Naive B cell (primary cell): ENCODE data around the gene NOL4L. TPM values are rescaled to one million over a fixed set of nuclear protein-coding genes. Genes with fewer than 3 reads are reported as not detected.
"Not testable (repeated sequence)": the region's sequence is repeated elsewhere in the genome, so short reads cannot be mapped to it uniquely, and the experiment has no call there.

Source experiments
- ATAC-seq, 2 donors: fragments of 150-1000 bp; cut with Tn5 transposase; 2 replicates each; pipeline ENCODE4 v1.10.0; 2021; ENCODE audit warnings: low read depth in 2 of 2, mild to moderate bottlenecking in 2 of 2, moderate library complexity in 2 of 2
- DNase-seq: peaks from one replicate; pipeline ENCODE4 v3.0.0; 2022
- H3K27ac Mint-ChIP-seq, 6 donors: one replicate each; pipeline ENCODE4 v1.8.0; 2020 to 2022; ENCODE audit warnings: mild to moderate bottlenecking in 6 of 6, mixed read lengths in 6 of 6, moderate library complexity in 5 of 6, inconsistent platforms in 2 of 6
- H3K27me3 Mint-ChIP-seq, 3 donors: one replicate each; pipeline ENCODE4 v1.8.0; 2021 to 2022; ENCODE audit warnings: mixed read lengths in 3 of 3, mild to moderate bottlenecking in 1 of 3
- H3K36me3 Mint-ChIP-seq, 2 donors: one replicate each; pipeline ENCODE4 v1.8.0; 2020 to 2022; ENCODE audit warnings: mixed read lengths in 2 of 2, inconsistent platforms in 1 of 2, mild to moderate bottlenecking in 1 of 2
- H3K4me1 Mint-ChIP-seq, 3 donors: one replicate each; pipeline ENCODE4 v1.8.0; 2020 to 2022; ENCODE audit warnings: mixed read lengths in 3 of 3, inconsistent platforms in 1 of 3, mild to moderate bottlenecking in 1 of 3, moderate library complexity in 1 of 3
- H3K4me3 Mint-ChIP-seq, 8 donors: one replicate each; pipeline ENCODE4 v1.8.0; 2020 to 2022; ENCODE audit warnings: mild to moderate bottlenecking in 8 of 8, mixed read lengths in 8 of 8, moderate library complexity in 8 of 8, inconsistent platforms in 2 of 8
- H3K9me3 Mint-ChIP-seq, 7 donors: one replicate each; pipeline ENCODE4 v1.8.0; 2020 to 2022; ENCODE audit warnings: mixed read lengths in 7 of 7, mild to moderate bottlenecking in 5 of 7, inconsistent platforms in 2 of 7, moderate library complexity in 1 of 7
- polyA plus RNA-seq, 6 donors: library from polyadenylated mRNA; unstranded; fragments of 300-500 nt; fragmentation: Illumina TruSeq; gene quantifications; one replicate each; pipeline ENCODE4 v1.2.3, GENCODE V29; 2021; ENCODE audit warnings: low read depth in 6 of 6

The NOL4L gene
- polyA plus RNA-seq, 6 donors from 2014 or later = 1.3 to 4.2 (median 1.5) TPM; not detected in 1

DNA sequence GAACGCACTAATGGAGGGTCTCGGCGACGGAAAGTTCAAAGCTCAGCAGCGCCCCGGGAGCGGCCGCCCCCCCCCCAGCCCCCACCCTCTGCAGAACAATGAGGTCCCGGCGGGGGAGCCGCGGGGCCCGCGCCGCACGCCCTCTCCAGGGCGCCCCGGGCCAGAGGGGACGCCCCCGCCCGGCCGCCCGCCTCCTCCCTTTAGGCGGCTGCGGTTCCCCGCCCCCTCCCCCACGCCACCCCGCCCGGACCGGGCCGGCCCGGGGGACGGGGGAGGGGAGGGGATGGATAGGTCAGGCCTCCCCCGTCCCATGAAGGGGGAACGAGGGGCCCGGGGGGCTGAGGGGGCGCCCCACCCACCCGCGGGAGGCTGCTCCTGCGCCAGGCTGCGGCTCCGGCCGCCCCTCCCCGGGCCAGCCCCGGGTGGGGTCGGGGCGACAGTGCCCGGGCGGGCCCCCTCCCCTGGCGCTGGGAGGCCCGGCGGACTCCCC is 1.5 kb downstream of the NOL4L start:
- no peak overlapping the region for H3K27ac Mint-ChIP-seq
- H3K9me3 Mint-ChIP-seq = no peaks in the 10 kb centered on the region
- H3K4me3 Mint-ChIP-seq = peak overlapping the region in 1 of 8 donors; percentile 71
- H3K36me3 Mint-ChIP-seq = peaks cover 0 to 7% of the 10 kb centered on the region in 2 donors
- H3K27me3 Mint-ChIP-seq = peaks cover 10 to 17% (median 11%) of the 10 kb centered on the region in 3 donors
- ATAC-seq = peak; percentile 20 to 22
- DNase-seq = no peak
- H3K4me1 Mint-ChIP-seq = peaks cover 30 to 34% (median 34%) of the 10 kb centered on the region in 3 donors

DNA sequence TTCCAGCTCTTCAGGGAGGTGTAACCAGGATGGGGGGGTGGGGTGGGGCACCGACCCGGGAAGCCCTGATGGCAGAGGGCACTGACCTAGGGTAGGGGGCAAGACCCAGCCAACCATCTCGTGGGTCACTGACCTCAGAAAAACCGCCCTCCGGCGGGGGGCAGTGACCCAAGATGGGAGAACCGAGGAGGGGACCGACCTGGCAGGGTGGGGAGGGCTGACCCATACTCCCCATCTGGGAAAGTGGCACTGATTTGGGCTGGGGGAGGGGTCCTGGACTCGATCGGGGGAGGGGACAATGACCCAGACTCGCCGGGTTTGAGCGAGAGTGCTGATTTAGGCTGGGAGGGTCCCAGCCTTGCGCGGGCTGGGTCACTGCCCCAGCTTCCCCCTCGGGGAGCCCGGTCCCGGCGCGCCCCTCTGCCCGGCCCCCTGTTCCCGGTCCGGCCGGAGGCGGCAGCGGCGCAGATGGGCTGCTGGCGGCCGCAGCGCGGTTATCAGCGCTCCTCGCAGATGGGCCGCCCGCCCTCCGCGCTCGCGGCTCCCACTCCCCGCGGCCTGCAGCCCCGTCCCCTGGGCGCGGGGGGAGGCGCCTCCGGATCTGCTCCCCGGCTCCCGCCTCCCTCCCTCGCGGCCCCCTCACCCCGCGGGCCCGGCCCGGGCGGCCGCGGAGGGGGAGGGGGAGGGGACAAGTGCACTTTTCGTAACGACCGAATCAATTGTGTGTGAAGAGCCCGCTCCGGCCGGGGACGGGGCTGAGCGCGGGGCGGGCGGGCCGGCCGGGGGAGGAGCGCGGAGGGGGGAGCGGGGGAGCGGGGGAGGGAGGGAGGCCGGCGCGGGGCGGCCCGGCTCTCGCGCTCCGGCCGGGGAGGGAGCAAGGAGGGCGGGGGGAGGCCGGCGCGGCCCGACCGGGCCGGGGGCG is 2.2 kb downstream of the NOL4L start:
- Mint-ChIP-seq H3K4me3 (peak overlapping the region in 6 of 8 donors; percentile 15 to 80 (median 40)), H3K36me3 (peaks cover 0 to 7% of the 10 kb centered on the region in 2 donors), H3K27me3 (peaks cover 10 to 16% (median 11%) of the 10 kb centered on the region in 3 donors), H3K9me3 (no peaks in the 10 kb centered on the region), H3K27ac (peak overlapping the region in 1 of 6 donors; percentile 53), H3K4me1 (peaks cover 30 to 34% (median 34%) of the 10 kb centered on the region in 3 donors)
- DNase-seq (peak; percentile 8), ATAC-seq (peak in 1 of 2 donors; percentile 3)

DNA sequence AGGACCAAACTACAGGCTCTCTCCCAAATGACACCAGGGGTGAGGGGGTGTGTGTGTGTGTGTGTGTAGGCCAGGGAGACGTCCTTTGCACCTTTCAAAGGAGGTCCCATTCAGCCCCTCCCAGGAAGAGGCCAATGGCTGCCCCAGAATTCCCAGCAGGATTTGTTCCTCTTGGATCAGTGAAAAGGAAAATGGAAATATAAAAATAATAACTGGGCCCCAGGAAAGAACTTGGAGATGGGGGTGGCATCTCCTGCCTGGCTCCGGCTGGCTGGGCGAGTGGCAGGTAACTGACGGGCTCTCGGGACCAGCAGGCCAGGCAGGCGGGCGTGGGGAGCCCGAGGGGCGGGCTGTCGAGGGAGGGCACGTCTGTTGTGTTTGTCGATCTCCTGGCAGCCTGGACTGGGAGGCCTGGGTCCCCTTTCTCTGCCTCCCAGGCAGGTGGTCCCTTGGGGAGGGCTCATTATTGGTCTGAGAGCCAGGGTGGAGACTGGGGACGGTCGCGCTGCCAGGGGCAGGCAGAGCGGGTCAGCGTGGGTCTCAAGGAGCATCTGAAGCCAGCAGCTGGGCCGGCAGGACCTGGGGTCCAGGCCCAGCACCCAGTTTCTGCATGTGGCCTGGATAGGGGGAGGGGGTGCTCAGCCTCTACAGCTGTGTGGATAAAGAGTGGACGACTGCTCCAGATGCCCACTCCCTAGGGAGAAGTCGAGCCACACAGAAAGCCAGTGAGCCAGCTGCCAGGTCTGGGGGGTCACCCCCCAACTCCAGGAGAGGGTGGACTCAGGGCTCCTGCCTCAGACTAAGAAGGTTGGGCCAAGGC is 3.1 kb downstream of the NOL4L start:
- H3K36me3 Mint-ChIP-seq = peaks cover 0 to 7% of the 10 kb centered on the region in 2 donors
- no peak for ATAC-seq
- peak overlapping the region in 3 of 6 donors; percentile 12 to 73 (median 53) for H3K27ac Mint-ChIP-seq
- H3K4me3 Mint-ChIP-seq = peak overlapping the region; percentile 61 to 92 (median 80)
- H3K4me1 Mint-ChIP-seq = peaks cover 27 to 31% (median 30%) of the 10 kb centered on the region in 3 donors
- H3K9me3 Mint-ChIP-seq = no peaks in the 10 kb centered on the region
- H3K27me3 Mint-ChIP-seq = peaks cover 10 to 11% (median 11%) of the 10 kb centered on the region in 3 donors
- no peak for DNase-seq

DNA sequence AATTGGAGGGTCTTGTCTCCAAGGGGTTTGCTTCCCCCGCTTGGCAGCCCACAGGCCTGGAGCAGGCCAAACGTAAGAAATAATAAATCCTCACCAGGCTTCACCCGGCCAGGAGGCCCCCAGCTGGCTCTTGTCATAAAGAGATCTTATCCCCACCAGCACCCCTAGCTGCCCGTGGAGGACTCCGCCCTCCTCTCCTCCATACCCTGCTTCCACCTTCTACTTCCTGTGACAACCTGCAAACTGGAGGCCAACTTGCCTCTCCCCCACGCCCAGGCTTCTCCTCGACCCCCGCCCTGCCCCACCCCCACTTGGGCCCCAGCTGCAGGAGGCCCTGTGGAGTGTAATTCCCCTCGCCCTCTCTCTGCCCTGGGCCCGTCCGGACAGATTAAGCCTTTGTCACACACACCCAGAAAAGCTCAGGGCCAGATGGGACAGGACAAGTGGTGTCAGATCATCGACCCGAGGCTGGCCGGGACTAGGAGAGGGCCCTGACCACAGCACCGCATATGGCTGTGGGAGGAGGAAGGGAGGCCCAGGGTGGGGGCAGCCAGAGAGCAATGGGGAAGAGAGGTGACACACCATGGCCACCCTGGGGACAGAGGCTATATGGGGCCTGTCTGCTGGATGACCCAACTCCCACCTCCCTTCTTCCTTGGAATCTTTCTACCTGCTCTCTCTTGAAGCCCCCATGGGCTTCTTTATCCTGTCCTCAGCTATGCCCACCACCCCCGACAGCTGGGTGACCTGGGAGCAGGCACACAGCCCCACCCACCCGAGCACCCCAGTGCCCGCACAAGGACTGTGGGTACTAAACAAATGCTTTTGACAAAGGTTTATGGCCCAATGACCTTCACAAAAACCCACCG is 3.9 kb downstream of the NOL4L start:
- no peaks in the 10 kb centered on the region for H3K9me3 Mint-ChIP-seq
- ATAC-seq = no peak
- H3K4me1 Mint-ChIP-seq = peaks cover 18 to 24% (median 23%) of the 10 kb centered on the region in 3 donors
- H3K36me3 Mint-ChIP-seq = peaks cover 0 to 7% of the 10 kb centered on the region in 2 donors
- H3K4me3 Mint-ChIP-seq = peak overlapping the region; percentile 66 to 92 (median 80)
- H3K27ac Mint-ChIP-seq = peak overlapping the region in 4 of 6 donors; percentile 30 to 84 (median 63)
- no peak for DNase-seq
- H3K27me3 Mint-ChIP-seq = peaks cover 4 to 8% (median 8%) of the 10 kb centered on the region in 3 donors

DNA sequence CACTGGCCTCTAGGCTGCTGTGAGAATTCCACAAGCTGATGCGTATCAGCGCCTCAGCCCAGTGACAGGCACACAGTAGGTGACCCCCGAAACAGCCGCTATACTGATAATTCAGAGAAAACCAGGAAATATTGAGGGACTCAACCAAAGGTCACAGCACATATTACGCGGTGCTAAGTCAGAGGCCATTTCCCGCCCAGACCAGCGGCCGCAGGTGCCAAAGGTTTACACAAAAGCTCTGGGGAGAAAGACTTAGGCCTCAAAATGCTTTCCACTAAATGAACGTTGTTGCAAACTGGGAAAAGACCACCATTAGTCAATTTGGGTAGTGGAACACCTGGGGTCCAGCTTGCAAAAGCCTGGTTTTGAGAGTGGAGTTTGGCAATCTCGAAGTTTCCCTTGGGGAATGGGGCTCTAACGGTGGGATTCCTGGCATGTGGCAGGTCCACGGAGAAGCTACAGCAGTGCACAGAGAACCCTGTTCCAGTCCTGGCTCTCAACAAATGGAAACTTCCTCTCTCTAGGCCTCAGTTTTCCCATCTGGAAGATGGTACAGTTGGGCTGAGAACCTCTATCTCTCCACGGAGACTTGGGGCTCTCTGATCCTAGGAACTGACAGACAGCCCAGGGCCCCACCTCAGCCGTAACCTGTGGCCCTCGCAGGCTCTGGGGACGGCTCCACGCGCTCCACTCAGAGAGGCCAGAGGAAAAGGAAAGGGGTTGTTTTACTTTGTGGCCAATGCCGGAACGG is 4.7 kb downstream of the NOL4L start:
- no peak for ATAC-seq
- Mint-ChIP-seq H3K27ac (no peak overlapping the region), H3K4me1 (peaks cover 12 to 16% (median 15%) of the 10 kb centered on the region in 3 donors), H3K27me3 (peaks cover 0 to 4% (median under 1%) of the 10 kb centered on the region in 3 donors), H3K4me3 (peak overlapping the region in 2 of 8 donors; percentile 71 to 79), H3K36me3 (no peaks in the 10 kb centered on the region), H3K9me3 (no peaks in the 10 kb centered on the region)
- no peak for DNase-seq

DNA sequence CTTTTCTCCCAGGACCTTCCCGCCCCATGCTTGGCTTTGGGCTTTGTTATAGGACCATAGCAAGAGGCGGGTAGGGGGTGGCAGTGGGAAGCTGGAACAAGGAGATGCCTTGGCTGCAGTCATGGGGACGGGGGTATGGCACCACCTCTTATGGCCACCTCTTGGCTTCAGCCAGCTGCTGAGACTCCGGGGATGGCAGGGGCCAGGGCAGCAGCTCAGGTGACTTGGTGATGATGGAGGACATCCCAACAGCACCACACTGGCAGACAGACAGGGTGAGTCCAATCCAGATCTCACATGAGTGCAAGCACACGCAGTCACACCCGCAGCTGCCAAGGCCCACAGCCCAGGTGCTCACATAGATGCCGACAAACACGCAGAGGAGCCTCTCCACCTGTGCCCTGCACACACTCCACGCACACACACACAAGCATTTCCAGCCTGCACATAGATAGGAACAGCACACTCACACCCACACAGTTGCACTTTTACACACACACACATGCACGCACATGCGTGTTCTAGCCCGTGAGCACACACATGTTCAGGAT is 6.2 kb downstream of the NOL4L start:
- Mint-ChIP-seq H3K9me3 (no peaks in the 10 kb centered on the region), H3K4me1 (peaks cover 12 to 16% (median 15%) of the 10 kb centered on the region in 3 donors), H3K27ac (no peak overlapping the region), H3K4me3 (peak overlapping the region in 2 of 8 donors; percentile 37 to 38), H3K27me3 (peaks cover 0 to 4% (median 0%) of the 10 kb centered on the region in 3 donors), H3K36me3 (no peaks in the 10 kb centered on the region)
- ATAC-seq = no peak
- no peak for DNase-seq

DNA sequence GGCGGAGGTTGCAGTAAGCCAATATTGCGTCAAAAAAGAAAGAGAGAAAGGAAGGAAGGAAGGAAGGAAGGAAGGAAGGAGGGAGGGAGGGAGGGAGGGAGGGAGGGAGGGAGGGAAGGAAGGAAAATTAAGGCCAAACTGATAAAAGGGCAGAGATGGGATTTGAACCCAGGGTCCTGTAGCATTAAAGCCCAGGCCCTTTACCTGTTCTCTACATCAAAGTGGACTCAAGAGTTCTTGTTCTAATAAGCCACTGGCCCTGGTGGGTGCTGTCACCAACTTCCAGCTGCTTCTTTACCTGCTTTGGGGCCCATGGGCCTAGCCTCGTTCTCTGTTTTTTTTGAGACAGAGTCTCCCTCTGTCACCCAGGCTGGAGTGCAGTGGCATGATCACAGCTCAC is 7.1 kb downstream of the NOL4L start:
- H3K9me3 Mint-ChIP-seq, H3K27ac Mint-ChIP-seq, DNase-seq, H3K4me3 Mint-ChIP-seq, H3K27me3 Mint-ChIP-seq, ATAC-seq, H3K36me3 Mint-ChIP-seq: not testable (repeated sequence)
- H3K4me1 Mint-ChIP-seq = peaks cover 12 to 16% (median 15%) of the 10 kb centered on the region in 3 donors

DNA sequence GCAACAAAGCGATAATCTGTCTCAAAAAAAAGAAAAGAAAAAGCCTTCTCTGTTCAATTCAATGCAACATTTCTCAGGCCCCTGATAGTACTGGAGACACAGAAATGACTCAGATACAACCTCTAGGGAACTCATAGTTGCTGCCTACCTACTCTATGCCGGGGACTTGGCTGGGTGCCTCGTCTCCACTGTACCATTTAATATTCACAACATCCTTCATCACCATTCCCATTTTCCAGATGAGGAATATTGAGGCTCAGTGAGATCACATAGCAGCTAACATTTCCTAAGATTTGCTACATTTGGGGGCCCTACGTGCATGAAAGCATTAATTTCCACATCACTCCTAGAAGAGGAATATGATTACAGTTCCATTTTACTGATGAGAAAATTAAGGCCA is 7.5 kb downstream of the NOL4L start:
- Mint-ChIP-seq H3K4me1 (peaks cover 12 to 16% (median 15%) of the 10 kb centered on the region in 3 donors), H3K27ac (no peak overlapping the region)
- no peak for ATAC-seq

DNA sequence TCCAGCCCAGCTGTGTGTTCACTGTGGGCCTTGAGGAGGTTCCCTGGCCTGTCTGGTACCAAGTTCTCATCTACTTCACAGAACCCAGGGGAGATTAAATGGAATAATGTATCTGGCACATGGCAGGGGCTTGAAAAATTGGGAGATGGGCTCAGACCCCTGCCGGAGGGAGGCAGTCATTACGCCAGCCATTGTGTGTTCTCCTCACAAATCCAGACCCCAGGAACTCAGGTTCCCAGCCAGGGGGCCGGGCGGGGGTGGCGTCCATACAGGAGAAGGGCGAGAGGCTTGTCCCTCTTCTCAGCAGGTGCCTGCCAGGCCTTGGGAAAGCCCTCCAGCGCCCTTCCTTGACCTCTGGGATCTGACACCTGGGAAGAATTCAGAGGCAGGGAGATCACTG is 8.1 kb downstream of the NOL4L start:
- DNase-seq = no peak
- Mint-ChIP-seq H3K4me1 (peaks cover 12 to 15% (median 13%) of the 10 kb centered on the region in 3 donors), H3K36me3 (no peaks in the 10 kb centered on the region), H3K27me3 (peaks cover 0 to 4% (median 0%) of the 10 kb centered on the region in 3 donors), H3K9me3 (no peaks in the 10 kb centered on the region), H3K4me3 (no peak overlapping the region), H3K27ac (peak overlapping the region in 1 of 6 donors; percentile 58)
- ATAC-seq = no peak

More for the DNA sequence above, 7.5 kb downstream of the NOL4L start:
- Mint-ChIP-seq H3K27me3 (peaks cover 0 to 4% (median 0%) of the 10 kb centered on the region in 3 donors), H3K9me3 (no peaks in the 10 kb centered on the region), H3K36me3 (no peaks in the 10 kb centered on the region), H3K4me3 (no peak overlapping the region)
- DNase-seq = no peak

DNA sequence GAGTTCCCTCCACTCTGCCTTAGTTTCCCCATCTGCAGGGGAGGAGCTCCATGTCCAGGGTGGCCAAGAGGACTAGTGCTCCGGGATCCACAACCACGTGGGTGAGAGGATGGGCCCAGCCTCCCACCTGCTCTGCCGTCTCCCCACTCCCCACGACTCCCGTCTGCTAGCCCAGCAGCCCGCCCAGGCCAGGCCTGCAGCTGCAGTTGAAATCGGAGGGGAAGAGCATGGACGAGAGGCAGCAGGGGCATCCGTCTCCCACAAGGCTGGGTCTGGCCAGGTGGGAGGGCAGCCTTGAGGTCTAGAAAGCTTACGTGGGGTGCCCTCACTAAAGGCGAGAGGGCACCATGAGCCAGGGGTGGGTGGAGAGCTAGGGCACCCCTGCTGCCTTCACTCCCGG is 8.6 kb downstream of the NOL4L start:
- ATAC-seq (no peak), DNase-seq (no peak)
- H3K4me1 Mint-ChIP-seq = peaks cover 9 to 10% (median 9%) of the 10 kb centered on the region in 3 donors
- no peak overlapping the region for H3K4me3 Mint-ChIP-seq
- H3K9me3 Mint-ChIP-seq = no peaks in the 10 kb centered on the region
- peaks cover 0 to 4% (median 0%) of the 10 kb centered on the region in 3 donors for H3K27me3 Mint-ChIP-seq
- no peak overlapping the region for H3K27ac Mint-ChIP-seq
- no peaks in the 10 kb centered on the region for H3K36me3 Mint-ChIP-seq

DNA sequence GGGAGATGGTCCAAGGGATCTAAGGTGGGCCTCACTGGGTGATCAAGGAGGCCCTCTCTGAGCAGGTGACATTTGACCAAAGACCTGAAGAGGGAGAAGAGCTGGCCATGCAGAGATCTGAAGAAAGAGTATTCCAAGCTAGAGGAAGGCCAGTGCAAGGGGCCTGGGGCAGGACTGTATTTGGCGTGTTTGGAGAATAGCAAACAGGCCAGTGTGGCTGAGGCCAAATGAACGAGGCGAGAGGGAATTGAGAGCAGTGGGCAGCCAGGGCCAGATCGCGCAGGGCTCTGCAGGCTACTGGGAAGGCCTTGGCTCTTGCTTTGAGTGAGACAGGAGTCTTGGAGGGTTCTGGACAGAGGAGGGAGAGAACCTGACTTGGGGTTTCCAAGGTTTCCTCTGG is 9.3 kb downstream of the NOL4L start:
- no peaks in the 10 kb centered on the region for H3K36me3 Mint-ChIP-seq
- H3K4me3 Mint-ChIP-seq = no peak overlapping the region
- H3K9me3 Mint-ChIP-seq = no peaks in the 10 kb centered on the region
- DNase-seq (no peak), ATAC-seq (no peak)
- peaks cover 0 to 4% (median 0%) of the 10 kb centered on the region in 3 donors for H3K27me3 Mint-ChIP-seq
- peaks cover 2 to 4% (median 3%) of the 10 kb centered on the region in 3 donors for H3K4me1 Mint-ChIP-seq
- no peak overlapping the region for H3K27ac Mint-ChIP-seq

DNA sequence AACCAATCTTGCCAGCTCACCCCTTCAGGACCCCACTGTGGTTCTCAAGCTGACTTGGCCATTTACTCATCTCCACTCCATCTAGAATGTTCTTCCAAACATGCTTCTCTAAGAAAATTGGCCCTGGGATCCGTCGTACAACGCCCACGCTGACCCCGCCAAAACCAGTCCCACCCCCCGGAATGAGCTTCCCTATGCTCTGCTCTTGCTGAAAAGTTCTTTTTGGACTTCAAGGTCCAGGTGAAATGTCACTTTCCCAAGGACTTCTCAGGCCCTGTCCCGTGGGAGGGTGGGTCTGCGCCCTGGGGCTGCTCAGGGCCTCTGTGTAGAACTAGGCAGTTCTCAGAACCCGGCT is 9.9 kb downstream of the NOL4L start:
- no peak overlapping the region for H3K27ac Mint-ChIP-seq
- H3K27me3 Mint-ChIP-seq = peaks cover 0 to 4% (median 0%) of the 10 kb centered on the region in 3 donors
- ATAC-seq (no peak), DNase-seq (no peak)
- H3K36me3 Mint-ChIP-seq = no peaks in the 10 kb centered on the region
- no peak overlapping the region for H3K4me3 Mint-ChIP-seq
- no peaks in the 10 kb centered on the region for H3K9me3 Mint-ChIP-seq
- H3K4me1 Mint-ChIP-seq = peaks cover 0 to 4% (median 0%) of the 10 kb centered on the region in 3 donors
